Caco-2 (cell line): Measurements from ENCODE around the gene PSMA6. TPM values are rescaled to one million over a fixed set of nuclear protein-coding genes. Genes with fewer than 3 reads are reported as not detected.
A peak's percentile ranks its signal among the peaks of the same experiment; 100 is the strongest.

ENCODE experiments used
- BruUV-seq: library from RNA; stranded (reverse); fragments of 400-500 nt; replicated peaks from 2 replicates; lab custom pipeline; 2021; lab: Mats Ljungman, UMichigan
- CTCF ChIA-PET: fragments of 300-600 bp; sonication (Branson Sonifier 250); formaldehyde crosslinking; loops from one replicate; lab custom pipeline; 2022; ENCODE audit warnings: antibody characterized with exemption; lab: Charles Lee
- POLR2A ChIA-PET: fragments of 300-600 bp; sonication (Branson Sonifier 250); formaldehyde crosslinking; loops from one replicate; lab custom pipeline; 2022; ENCODE audit warnings: antibody characterized with exemption; lab: Charles Lee
- DNase-seq, 2 experiments: peaks; one replicate each; pipeline versions ENCODE4 v3.0.0 to v3.0.0-alpha.2; 2020 to 2022
- H3K27me3 ChIP-seq: replicated peaks from 2 replicates; pipeline ENCODE4 v1.6.0; 2011; ENCODE audit warnings: low read length; ENCODE audit not compliant: control insufficient read depth, insufficient read depth
- H3K36me3 ChIP-seq: 2 replicates; pipeline ENCODE4 v1.5.1; 2011; ENCODE audit warnings: low read length; ENCODE audit not compliant: control insufficient read depth, insufficient read depth
- H3K4me1 ChIP-seq: fragments of 250-450 bp; sonication (Bioruptor Pico); 2 replicates; pipeline ENCODE4 v1.5.1; 2020; ENCODE audit warnings: mild to moderate bottlenecking
- H3K4me3 ChIP-seq: 2 replicates; pipeline ENCODE4 v1.5.1; 2011; ENCODE audit warnings: low read depth, mild to moderate bottlenecking, control low read depth, low read length
- H3K9me3 ChIP-seq: fragments of 250-450 bp; sonication (Bioruptor Pico); 2 replicates; pipeline ENCODE4 v1.5.1; 2020; ENCODE audit warnings: mild to moderate bottlenecking, moderate library complexity
- H3K27ac Mint-ChIP-seq: one replicate; pipeline ENCODE4 v1.8.0; 2022; ENCODE audit warnings: mixed read lengths; ENCODE audit not compliant: unreplicated experiment
- H3K27me3 Mint-ChIP-seq: one replicate; pipeline ENCODE4 v1.8.0; 2022; ENCODE audit warnings: mixed read lengths; ENCODE audit not compliant: insufficient read depth, unreplicated experiment
- H3K36me3 Mint-ChIP-seq: one replicate; pipeline ENCODE4 v1.8.0; 2022; ENCODE audit warnings: mild to moderate bottlenecking, mixed read lengths; ENCODE audit not compliant: insufficient read depth, unreplicated experiment
- H3K4me1 Mint-ChIP-seq: one replicate; pipeline ENCODE4 v1.8.0; 2022; ENCODE audit warnings: low read depth, mixed read lengths; ENCODE audit not compliant: unreplicated experiment
- H3K4me3 Mint-ChIP-seq: one replicate; pipeline ENCODE4 v1.8.0; 2022; ENCODE audit warnings: mild to moderate bottlenecking, moderate library complexity, mixed read lengths; ENCODE audit not compliant: unreplicated experiment
- H3K9me3 Mint-ChIP-seq: one replicate; pipeline ENCODE4 v1.8.0; 2022; ENCODE audit warnings: mixed read lengths; ENCODE audit not compliant: unreplicated experiment
- CTCF ChIP-seq, 2 experiments: fragments of 200-600 bp in 1 of 2; IDR thresholded peaks; 1 replicate in 1 of 2; 2 replicates in 1 of 2; pipeline versions ENCODE4 v1.5.1 to v1.8.0; 2011 to 2022; ENCODE audit warnings: antibody characterized with exemption in 1 of 2, control low read depth in 1 of 2, inconsistent platforms in 1 of 2, low read depth in 1 of 2, low read length in 1 of 2, mild to moderate bottlenecking in 1 of 2, moderate library complexity in 1 of 2; ENCODE audit not compliant: insufficient read depth in 1 of 2, severe bottlenecking in 1 of 2, unreplicated experiment in 1 of 2
- intact Hi-C: fragments of 100-400 bp; cut with micrococcal nuclease; formaldehyde crosslinking; loops from one replicate; pipeline ENCODE4 v1.10.0; 2022; ENCODE audit not compliant: unreplicated experiment
- total RNA-seq: library from RNA; stranded (reverse); gene quantifications from 2 replicates; pipeline ENCODE4 v1.2.3, GENCODE V29; 2022

PSMA6 gene
- total RNA-seq, 1 experiment from 2014 or later = 247 TPM

- no peak overlapping the region for H3K4me3 ChIP-seq
- H3K4me1 Mint-ChIP-seq = peaks cover 30% of the 10 kb centered on the region
These were observed 41.1 kb downstream of the PSMA6 start for GRCh38 chr14:35333264-35333730.

GRCh38 chr14:35333797-35334743 is 41.9 kb downstream of the PSMA6 start:
- peaks cover 30% of the 10 kb centered on the region for H3K4me1 Mint-ChIP-seq
- intact Hi-C loops = loop anchor here (1.0 to 5.0 kb wide), 2 partner anchors 14 to 42 kb away; partner anchors contain the start of gene PSMA6

More at GRCh38 chr14:35333264-35333730, 41.1 kb downstream of the PSMA6 start:
- H3K9me3 ChIP-seq = no peaks in the 10 kb centered on the region
- Mint-ChIP-seq H3K4me3 (peak overlapping the region; percentile 24), H3K27ac (peak overlapping the region; percentile 90), H3K9me3 (no peaks in the 10 kb centered on the region), H3K36me3 (peaks cover 13% of the 10 kb centered on the region), H3K27me3 (no peaks in the 10 kb centered on the region)
- ChIA-PET CTCF (interaction anchor here (0.6 to 1.2 kb wide), 2 partner anchors 19 to 72 kb away, joined by 3 read pairs; no protein-coding TSS in a partner anchor), POLR2A (interaction anchor here (0.6 to 2.3 kb wide), 3 partner anchors 37 to 72 kb away, joined by 4 to 6 read pairs (median 5); partner anchors contain the start of gene NFKBIA)
- H3K4me1 ChIP-seq = peaks cover 47% of the 10 kb centered on the region
- intact Hi-C loops = loop anchor here (1.0 to 5.0 kb wide), 2 partner anchors 15 to 41 kb away; partner anchors contain the start of gene PSMA6
- no peaks in the 10 kb centered on the region for H3K36me3 ChIP-seq
- BruUV-seq = no TSS peak
- H3K27me3 ChIP-seq = no peaks in the 10 kb centered on the region
- TF ChIP-seq CTCF (IDR thresholded peaks at IDR 0.05; ENCODE audit: insufficient read depth in 1 of 2, low read depth in 1 of 2, low read length in 1 of 2, severe bottlenecking in 1 of 2, unreplicated experiment in 1 of 2) = no peak
- DNase-seq = peak in 1 of 2 experiments; percentile 21

More at GRCh38 chr14:35333797-35334743, 41.9 kb downstream of the PSMA6 start:
- DNase-seq = no peak
- Histone ChIP-seq H3K4me3 (no peak overlapping the region), H3K27me3 (no peaks in the 10 kb centered on the region), H3K36me3 (no peaks in the 10 kb centered on the region), H3K9me3 (no peaks in the 10 kb centered on the region), H3K4me1 (peaks cover 47% of the 10 kb centered on the region)
- Mint-ChIP-seq H3K27me3 (no peaks in the 10 kb centered on the region), H3K9me3 (no peaks in the 10 kb centered on the region), H3K4me3 (no peak overlapping the region), H3K36me3 (peaks cover 13% of the 10 kb centered on the region), H3K27ac (no peak overlapping the region)
- CTCF ChIA-PET = interaction anchor here (1.2 kb wide), 1 partner anchor 18 kb away, joined by 3 read pairs; no protein-coding TSS in a partner anchor
- no peak for TF ChIP-seq CTCF (IDR thresholded peaks at IDR 0.05; ENCODE audit: insufficient read depth in 1 of 2, low read depth in 1 of 2, low read length in 1 of 2, severe bottlenecking in 1 of 2, unreplicated experiment in 1 of 2)
- BruUV-seq = no TSS peak
- POLR2A ChIA-PET = no interaction called here
